NT2/D1 (cell line): ENCODE measurements around the gene FARSB.

Source experiments
- DNase-seq: peaks from one replicate; pipeline ENCODE4 v3.0.0-alpha.2; 2011; ENCODE audit warnings: low read depth, low spot score
- H3K27me3 ChIP-seq: 2 replicates; pipeline ENCODE4 v1.6.0; 2011; ENCODE audit warnings: mild to moderate bottlenecking; ENCODE audit not compliant: insufficient read length, insufficient read depth
- H3K36me3 ChIP-seq: 2 replicates; pipeline ENCODE4 v1.6.1; 2011; ENCODE audit warnings: mild to moderate bottlenecking, low read length, mixed read lengths; ENCODE audit not compliant: insufficient read depth, insufficient read length
- H3K4me1 ChIP-seq: 2 replicates; pipeline ENCODE4 v1.5.1; 2011; ENCODE audit not compliant: insufficient read depth, insufficient read length
- H3K4me3 ChIP-seq: 2 replicates; pipeline ENCODE4 v1.5.1; 2011; ENCODE audit warnings: low read depth; ENCODE audit not compliant: insufficient read length
- H3K9ac ChIP-seq: 2 replicates; pipeline ENCODE4 v1.6.0; 2011; ENCODE audit warnings: low read depth; ENCODE audit not compliant: insufficient read length
- H3K9me3 ChIP-seq: 2 replicates; pipeline ENCODE4 v1.5.1; 2011; ENCODE audit warnings: mild to moderate bottlenecking, low read length; ENCODE audit not compliant: insufficient read depth
- SUZ12 ChIP-seq: IDR thresholded peaks from 2 replicates; pipeline ENCODE4 v1.6.1; 2011; ENCODE audit not compliant: insufficient read length, insufficient read depth; ENCODE audit errors: extremely low read depth
- YY1 ChIP-seq: IDR thresholded peaks from 2 replicates; pipeline ENCODE4 v1.6.1; 2011; ENCODE audit not compliant: insufficient read length, insufficient read depth
- ZNF274 ChIP-seq: IDR thresholded peaks from 2 replicates; pipeline ENCODE4 v1.6.1; 2011; ENCODE audit warnings: mild to moderate bottlenecking, low read depth, low read length

FARSB gene

DNA sequence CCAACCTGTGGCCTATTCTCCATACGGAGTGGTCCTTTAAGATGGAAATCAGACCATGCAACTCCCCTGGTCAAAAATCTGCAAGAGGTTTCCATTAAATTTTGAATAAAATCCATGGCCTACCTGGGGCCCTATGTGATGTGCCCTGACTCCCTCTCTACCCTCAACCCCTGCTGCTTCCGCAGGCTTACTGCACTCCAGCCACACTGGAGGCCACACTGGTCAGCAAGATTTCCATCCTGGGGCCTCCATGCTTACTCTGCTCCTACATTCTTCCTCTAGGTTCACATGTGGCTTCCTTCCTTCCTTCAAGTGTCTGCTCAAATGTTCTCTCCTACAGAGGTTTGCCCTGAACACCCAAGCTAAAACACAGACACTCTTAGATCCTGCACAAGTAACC, 40.6 kb downstream of the FARSB start:
- no peaks in the 10 kb centered on the region for H3K4me1 ChIP-seq
- TF ChIP-seq SUZ12 (no peak), YY1 (no peak)
- no peaks in the 10 kb centered on the region for H3K27me3 ChIP-seq
- no peaks in the 10 kb centered on the region for H3K9me3 ChIP-seq
- no peak overlapping the region for H3K4me3 ChIP-seq
- H3K9ac ChIP-seq, result no peak overlapping the region
- DNase-seq, result no peak
- peaks cover 72% of the 10 kb centered on the region for H3K36me3 ChIP-seq

DNA sequence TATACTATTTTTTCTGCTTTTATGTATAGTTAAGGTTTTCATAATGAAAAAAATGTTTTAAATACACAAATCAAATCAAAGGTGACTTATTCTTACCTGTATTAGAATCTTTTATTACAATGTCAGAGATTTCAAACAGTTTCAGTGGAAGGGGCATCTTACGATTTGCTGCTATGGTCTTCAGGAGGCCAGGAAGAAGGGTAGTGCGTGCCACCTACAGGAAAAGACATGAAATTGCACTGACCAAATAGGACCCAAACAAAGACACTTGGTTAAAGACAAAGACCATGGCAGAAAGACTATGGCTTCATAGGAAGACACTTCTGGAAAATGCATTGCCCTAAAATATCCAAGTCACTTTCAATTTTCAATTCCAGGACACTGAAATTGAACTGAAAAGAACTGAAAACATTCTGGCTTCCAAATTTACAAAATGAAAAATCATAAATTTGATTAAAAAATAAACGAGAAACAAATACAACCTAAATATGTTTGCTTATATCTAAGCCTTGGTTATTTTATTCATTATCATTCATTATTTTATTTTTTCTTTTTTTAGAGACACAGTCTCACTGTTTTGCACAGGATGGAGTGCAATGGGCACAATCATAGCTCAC, 42.1 kb downstream of the FARSB start:
- no peak for TF ChIP-seq ZNF274
- no peak for TF ChIP-seq YY1
- TF ChIP-seq SUZ12, result no peak
- Histone ChIP-seq H3K9ac (no peak overlapping the region), H3K4me1 (no peaks in the 10 kb centered on the region), H3K36me3 (peaks cover 78% of the 10 kb centered on the region), H3K4me3 (no peak overlapping the region), H3K9me3 (no peaks in the 10 kb centered on the region), H3K27me3 (no peaks in the 10 kb centered on the region)
- DNase-seq, result peak; percentile 46

DNA sequence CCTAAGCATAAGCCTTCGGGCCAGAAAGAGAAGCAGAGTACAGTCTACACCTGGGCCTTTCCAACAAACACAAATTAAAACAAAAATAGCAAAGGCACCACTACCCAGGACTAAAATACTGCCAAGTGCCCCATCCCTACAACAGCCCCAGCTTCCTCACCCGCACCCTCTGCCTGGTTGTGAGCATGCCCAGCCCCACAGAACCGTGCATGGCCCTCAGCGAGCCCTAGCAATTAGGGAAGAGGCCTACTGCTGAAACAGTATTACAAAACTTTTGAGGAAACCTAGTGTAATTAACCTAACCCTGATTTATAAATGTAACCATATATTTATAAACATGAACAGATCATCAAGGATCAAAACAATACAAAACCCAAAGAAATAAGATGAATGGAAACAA, 44.2 kb downstream of the FARSB start:
- peaks cover 77% of the 10 kb centered on the region for H3K36me3 ChIP-seq
- no peak for DNase-seq
- no peaks in the 10 kb centered on the region for H3K27me3 ChIP-seq
- no peak overlapping the region for H3K4me3 ChIP-seq
- no peaks in the 10 kb centered on the region for H3K9me3 ChIP-seq
- no peaks in the 10 kb centered on the region for H3K4me1 ChIP-seq
- H3K9ac ChIP-seq, result no peak overlapping the region
- TF ChIP-seq ZNF274 (no peak), YY1 (no peak), SUZ12 (no peak)

DNA sequence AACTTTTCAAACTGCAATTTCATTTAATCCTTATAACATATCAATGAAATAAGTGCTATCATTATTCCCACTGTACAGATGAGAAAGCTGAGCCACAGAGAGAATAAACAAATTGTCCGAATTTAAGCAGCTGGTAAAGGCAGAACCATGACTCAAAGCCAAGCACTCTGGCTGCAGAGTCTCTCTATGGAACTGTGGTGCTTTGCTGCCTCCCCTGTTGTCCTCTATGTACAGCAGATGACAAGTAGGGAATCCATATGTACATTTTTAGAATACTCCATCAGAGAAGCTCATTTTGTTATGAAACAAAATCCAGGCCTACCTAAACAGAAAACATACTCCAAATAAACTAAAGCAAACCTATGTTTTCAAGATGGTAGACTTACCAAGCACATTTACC, 45.1 kb downstream of the FARSB start:
- H3K36me3 ChIP-seq, result peaks cover 81% of the 10 kb centered on the region
- DNase-seq, result no peak

DNA sequence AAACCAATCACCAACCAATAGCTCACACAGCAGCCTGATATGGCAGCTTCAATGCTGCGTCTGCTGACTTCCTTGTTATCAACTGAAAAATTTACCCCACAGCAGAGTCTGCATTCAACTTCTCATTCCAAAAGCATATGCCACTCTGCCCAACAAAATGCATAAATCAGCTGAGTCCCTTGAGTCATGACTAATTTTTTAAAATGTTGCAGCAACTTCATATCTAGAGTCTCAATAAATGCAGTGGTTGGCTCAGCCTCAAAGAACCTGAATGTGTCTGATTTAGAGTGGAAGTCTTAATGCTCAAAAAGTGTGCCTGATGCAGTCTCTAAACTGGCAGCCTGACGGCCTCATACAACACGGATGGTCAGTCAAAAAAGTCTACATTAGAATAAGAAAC, 46.5 kb downstream of the FARSB start:
- Histone ChIP-seq H3K4me3 (no peak overlapping the region), H3K36me3 (peaks cover 74% of the 10 kb centered on the region), H3K9me3 (no peaks in the 10 kb centered on the region), H3K27me3 (no peaks in the 10 kb centered on the region), H3K9ac (no peak overlapping the region), H3K4me1 (no peaks in the 10 kb centered on the region)
- DNase-seq, result no peak
- TF ChIP-seq YY1, result no peak
- TF ChIP-seq ZNF274, result no peak
- TF ChIP-seq SUZ12, result no peak

More for the DNA sequence above, 45.1 kb downstream of the FARSB start:
- H3K4me3 ChIP-seq, result no peak overlapping the region
- no peaks in the 10 kb centered on the region for H3K9me3 ChIP-seq
- no peak for TF ChIP-seq YY1
- no peak for TF ChIP-seq SUZ12
- TF ChIP-seq ZNF274, result no peak
- H3K27me3 ChIP-seq, result no peaks in the 10 kb centered on the region
- H3K9ac ChIP-seq, result no peak overlapping the region
- no peaks in the 10 kb centered on the region for H3K4me1 ChIP-seq

DNA sequence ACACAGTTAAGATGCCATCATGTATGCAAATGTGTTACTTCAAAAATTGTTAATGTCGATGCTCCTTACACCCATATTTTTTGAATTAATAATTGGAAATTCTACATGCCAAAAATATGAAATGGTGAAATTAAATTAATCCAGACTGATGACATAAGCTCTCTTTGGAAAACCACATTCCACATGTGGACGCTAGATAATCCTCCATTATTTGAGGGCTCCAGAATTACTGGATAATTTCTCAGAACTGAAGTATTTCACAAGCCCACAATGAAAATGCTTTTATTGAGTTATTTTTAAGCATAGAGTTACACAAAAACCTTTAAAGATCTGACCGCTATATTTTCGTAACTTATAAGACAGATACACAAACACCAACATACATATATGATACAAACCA, 47.8 kb downstream of the FARSB start:
- H3K9me3 ChIP-seq, result no peaks in the 10 kb centered on the region
- no peaks in the 10 kb centered on the region for H3K27me3 ChIP-seq
- no peak overlapping the region for H3K4me3 ChIP-seq
- DNase-seq, result no peak
- H3K4me1 ChIP-seq, result no peaks in the 10 kb centered on the region
- TF ChIP-seq ZNF274 (no peak), SUZ12 (no peak), YY1 (no peak)
- H3K36me3 ChIP-seq, result peaks cover 65% of the 10 kb centered on the region
- H3K9ac ChIP-seq, result no peak overlapping the region

DNA sequence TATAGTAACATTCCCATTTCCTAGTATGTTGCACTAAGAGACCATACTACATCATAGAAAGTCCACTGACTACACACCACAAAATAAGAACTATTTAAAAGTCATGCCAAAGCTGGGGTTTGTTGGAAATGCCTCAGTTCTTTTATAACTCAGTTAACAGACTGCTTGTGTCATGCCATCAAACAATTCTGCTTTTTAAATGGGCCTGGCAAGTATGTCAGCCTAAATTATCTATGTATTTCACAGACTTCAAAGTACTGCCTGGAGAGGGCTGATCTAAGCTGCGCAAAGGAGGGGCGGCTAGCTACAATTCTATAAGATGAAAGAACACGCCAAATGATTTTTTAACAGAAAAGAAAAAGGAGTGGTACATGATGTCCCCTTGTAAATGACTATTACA, 49.6 kb downstream of the FARSB start:
- Histone ChIP-seq H3K36me3 (peaks cover 47% of the 10 kb centered on the region), H3K4me3 (no peak overlapping the region), H3K9me3 (no peaks in the 10 kb centered on the region), H3K27me3 (no peaks in the 10 kb centered on the region), H3K4me1 (no peaks in the 10 kb centered on the region), H3K9ac (no peak overlapping the region)
- DNase-seq, result no peak
- no peak for TF ChIP-seq YY1
- TF ChIP-seq SUZ12, result no peak
- TF ChIP-seq ZNF274, result no peak
